COR-L47 (cell line): Measurements from ENCODE around the gene TAMALIN.

ENCODE experiments used
- DNase-seq: peaks from one replicate; lab custom pipeline; 2025; lab: John Stamatoyannopoulos, UW

TAMALIN gene

DNA sequence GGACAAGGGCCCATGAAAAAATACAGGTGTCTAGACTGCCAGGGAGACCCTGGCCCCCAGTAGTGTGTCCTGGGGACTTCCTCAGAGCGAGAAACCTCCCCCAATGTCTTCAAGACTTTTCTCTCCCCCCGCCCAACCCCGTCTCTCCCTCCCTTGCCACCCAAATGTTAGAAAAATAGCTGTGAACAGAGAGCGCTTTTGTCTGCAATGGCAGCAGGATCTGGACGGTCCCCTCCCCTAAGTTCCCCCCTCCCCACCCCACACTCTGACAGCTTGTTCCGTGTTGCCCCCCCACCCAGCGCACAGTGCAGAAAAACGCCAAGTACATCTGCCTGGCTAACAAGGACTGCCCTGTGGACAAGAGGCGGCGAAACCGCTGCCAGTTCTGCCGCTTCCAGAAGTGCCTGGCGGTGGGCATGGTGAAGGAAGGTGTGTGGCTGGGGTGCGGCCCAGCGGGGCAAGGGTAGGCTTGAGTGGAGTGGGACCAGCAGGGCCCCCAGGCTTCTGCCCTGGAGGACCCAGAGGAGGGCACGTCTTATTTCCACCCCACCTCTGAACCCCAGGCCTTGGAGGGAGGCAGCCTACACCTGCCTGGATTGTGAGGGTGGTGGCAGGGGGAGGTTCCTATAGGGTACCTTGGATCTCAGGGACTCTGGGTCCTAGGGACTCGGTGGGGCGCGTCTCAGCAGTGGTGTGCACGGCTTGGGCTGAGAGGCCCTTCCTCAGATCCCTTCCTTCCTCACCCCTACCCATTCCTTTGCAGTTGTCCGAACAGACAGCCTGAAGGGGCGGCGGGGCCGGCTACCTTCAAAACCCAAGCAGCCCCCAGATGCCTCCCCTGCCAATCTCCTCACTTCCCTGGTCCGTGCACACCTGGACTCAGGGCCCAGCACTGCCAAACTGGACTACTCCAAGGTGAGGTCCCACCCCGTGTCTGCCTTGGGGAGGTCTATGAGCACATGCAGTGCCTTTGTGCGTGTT is 49.3 kb downstream of the TAMALIN start:
- no peak for DNase-seq

DNA sequence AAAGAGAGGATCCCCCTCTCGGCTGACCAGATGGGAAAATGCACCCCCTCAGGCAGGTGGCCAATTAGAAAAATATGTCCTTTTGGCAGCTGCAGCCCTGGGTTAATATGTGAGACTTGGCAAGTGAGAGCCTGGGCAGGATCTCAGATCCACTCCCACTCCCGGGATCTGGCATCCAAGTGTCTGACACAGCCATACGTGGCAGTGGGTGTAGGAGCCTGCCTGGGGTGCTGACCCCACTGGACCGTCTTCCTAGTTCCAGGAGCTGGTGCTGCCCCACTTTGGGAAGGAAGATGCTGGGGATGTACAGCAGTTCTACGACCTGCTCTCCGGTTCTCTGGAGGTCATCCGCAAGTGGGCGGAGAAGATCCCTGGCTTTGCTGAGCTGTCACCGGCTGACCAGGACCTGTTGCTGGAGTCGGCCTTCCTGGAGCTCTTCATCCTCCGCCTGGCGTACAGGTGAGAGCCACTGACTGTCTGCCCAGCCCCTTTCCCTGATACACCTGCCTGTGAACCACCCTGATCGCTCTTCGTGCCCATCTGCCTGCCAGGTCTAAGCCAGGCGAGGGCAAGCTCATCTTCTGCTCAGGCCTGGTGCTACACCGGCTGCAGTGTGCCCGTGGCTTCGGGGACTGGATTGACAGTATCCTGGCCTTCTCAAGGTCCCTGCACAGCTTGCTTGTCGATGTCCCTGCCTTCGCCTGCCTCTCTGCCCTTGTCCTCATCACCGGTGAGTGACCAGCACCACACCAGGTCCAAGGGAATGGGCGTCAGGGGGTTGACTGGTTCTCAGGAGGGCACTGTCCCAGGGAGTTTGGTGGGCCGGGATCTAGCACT is 50.3 kb downstream of the TAMALIN start:
- no peak for DNase-seq

DNA sequence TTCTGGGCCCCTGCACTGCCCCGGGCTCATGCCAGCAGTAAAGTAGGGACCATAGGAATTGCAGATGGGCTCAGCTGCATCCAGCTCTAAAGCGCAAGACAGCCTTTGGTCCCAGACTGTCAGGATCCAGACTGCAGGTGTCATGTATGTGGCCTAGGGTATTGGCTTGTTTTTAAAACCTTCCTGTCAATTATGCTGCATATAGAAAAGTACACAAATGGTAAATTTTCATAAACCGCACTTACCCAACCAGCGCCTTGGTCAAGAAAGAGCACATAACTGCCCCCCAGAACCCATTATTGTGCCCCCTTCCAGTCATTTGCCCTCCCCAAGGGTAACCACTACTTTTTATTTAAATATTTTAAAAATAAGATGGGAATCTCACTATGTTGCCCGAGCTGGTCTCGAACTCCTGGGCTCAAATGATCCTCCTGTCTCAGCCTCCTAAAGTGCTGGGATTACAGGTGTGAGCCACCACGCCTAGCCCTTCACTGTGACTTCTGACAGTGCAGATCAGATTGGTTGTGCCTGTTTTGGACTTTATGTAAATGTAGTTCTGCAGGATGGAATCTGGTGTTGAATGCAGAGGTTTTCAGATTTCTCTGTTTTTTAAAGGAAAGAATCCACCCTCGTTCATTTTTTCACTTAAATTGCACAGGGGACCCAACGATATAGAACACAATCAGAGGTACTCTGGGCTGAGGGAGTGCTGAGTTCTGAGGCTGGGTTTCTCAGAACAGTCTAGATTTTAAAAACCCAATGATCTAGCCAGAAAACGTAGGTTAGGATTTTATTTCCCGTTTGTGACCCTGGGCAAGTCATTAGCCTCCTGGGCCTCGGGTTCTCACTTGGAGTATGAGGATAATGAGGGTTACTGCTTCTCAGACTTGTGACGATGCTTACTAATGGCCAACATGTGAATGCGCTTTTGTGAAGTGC is 51.2 kb downstream of the TAMALIN start:
- DNase-seq, result no peak

DNA sequence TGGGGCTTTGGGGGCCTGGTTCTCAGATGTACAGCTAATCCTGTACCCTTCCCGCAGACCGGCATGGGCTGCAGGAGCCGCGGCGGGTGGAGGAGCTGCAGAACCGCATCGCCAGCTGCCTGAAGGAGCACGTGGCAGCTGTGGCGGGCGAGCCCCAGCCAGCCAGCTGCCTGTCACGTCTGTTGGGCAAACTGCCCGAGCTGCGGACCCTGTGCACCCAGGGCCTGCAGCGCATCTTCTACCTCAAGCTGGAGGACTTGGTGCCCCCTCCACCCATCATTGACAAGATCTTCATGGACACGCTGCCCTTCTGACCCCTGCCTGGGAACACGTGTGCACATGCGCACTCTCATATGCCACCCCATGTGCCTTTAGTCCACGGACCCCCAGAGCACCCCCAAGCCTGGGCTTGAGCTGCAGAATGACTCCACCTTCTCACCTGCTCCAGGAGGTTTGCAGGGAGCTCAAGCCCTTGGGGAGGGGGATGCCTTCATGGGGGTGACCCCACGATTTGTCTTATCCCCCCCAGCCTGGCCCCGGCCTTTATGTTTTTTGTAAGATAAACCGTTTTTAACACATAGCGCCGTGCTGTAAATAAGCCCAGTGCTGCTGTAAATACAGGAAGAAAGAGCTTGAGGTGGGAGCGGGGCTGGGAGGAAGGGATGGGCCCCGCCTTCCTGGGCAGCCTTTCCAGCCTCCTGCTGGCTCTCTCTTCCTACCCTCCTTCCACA is 52.0 kb downstream of the TAMALIN start:
- peak; percentile 82 for DNase-seq

DNA sequence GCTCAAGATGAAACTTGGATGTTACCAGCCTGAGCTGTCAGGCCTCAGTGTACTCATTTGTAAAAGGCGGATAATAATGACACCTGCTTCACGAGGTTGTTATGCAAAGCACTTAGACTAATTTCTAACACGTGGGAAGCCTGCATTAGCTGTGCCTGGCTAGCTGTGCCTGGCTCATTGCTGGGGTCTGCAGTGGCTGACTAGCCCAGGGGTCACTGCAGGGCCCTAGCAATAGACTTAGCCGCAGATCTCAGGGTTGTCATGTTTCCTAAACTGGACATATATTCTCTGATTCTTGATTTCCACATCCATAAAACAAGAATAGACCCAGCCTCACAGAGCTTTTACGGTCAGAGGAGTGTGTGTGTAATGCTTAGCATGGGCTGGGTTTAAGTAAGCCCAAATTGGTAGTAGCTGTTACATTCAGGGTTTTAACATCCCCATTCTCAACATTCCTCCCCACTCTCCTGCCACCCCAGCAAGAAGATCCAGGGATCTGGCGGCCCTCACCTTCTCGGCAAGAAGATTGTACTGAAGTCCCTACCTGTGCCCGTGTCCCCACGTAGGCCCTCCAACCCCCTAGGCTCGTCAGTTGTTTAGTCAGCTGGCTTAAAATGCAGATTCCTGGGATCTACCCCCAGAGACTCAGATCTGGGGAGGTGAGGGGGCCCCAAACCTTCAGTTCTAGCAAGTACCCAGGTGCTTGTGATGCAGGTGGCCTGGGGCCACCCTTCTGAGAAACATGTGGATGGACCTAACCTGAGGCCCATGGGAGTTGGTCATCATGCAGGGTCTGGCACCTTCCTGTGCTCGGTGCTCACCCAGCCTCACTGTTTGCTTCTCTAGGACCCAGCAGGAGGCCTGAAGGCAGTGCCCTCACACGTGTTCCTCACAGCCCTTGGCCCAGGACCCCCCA is 53.1 kb downstream of the TAMALIN start:
- DNase-seq, result peak; percentile 56

DNA sequence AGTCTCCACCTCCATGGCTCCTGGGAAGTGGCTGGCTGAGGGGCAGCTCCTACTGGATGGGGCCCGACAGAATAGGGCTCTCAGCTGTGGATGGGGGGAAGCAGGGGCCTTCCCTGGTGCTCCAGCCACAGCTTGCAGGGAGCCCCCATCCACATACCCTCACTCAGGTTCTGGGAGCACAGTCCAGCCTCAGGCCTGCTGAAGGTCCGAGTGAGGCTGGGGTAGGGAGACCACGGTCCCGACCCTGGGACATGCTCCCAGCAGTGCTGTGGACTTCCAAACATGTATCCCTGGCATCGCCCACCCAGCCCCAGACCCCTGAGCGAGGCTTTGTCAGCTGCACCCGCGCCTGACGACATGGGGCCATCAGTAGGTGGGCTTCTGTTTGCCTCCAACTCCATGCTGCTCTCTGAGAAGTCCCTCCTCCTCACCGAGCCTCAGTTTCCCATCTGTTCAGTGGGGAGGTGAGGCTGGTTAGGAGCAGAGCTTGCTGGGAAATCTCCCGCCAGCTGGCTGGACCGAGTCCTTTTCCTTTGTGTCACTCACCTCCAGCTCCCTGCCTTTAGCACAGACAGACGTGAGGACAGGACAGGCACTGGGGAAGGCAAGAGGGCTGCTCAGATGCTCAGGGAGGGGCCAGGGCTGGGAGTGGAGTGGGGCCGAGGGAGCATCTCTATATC is 53.9 kb downstream of the TAMALIN start:
- no peak for DNase-seq

DNA sequence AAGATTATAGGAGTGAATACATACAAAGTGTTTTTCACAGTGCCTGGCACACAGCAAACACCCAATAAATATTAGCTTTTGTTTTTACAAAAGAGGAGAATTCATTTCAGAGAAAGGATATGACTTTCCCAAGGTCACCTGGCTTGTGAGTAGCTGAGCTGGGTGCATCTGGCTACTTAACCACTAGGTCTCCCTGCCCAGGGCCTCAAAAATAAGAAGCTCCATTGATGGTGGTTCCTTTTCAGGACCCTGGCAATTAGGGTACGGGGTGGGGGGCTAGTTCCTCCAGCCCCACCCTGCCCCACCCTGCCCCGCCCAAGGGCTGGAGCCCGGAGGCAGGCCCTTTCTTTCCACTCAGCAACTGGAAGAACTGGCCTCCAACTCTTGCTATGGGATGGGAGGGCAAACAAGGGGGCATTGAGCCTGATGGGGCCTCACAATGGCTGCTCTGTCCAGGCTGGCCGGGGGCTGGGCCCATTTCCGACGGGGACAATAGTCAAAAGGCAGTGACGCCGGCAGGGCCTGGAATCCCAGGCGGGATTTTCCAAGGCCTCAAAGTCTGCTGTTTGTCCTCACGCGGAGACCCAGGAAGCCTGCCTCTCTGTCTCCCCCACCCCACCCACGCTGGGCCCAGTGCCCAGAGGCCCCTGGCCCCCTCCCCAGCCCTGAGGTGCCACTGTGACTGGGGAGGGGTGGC is 54.9 kb downstream of the TAMALIN start:
- DNase-seq, result no peak

DNA sequence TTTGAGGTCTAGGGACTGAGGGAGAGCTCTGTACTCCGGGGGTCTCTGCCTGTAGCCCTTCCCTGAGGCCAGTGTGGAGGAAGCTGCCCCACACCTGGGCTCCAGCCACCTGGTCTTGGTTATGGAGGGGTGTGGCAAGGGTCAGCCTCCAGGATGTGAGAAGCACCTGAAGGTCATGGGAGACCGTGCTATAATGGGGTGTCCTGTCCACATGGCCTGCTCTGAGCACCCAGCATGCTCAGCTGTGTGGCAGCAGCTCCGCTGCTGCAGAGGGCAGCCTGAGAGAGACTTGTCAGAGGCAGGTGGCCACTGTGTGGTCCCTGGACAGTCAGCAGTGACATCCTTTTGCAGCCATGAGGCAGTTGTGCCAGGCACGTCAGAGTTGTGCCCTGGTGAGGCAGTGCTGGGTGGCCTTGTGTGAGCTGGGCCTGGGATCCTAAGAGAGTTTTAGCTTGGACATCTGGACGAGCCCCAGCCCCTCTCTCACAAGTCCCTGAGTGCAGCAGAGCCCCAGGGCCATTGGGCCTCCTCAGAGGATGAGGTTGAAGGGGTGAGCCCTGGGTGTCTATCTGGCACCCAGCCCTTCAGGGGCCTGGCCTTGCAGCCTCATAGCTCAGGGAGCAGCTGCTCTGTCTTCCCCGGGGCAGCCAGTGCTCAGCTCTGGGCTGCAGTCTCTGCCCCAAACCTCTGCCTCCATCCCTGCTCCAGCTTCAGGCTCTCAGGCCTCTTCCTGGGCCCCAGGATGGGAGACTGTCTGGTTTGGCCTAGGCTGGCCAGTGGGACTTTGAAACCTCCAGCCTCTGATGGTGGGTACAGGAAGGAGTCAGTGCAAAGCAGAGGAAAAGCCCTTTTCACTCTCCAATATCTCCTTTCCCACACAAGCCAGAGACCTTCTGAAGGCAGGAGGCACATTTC is 55.7 kb downstream of the TAMALIN start:
- DNase-seq, result no peak

DNA sequence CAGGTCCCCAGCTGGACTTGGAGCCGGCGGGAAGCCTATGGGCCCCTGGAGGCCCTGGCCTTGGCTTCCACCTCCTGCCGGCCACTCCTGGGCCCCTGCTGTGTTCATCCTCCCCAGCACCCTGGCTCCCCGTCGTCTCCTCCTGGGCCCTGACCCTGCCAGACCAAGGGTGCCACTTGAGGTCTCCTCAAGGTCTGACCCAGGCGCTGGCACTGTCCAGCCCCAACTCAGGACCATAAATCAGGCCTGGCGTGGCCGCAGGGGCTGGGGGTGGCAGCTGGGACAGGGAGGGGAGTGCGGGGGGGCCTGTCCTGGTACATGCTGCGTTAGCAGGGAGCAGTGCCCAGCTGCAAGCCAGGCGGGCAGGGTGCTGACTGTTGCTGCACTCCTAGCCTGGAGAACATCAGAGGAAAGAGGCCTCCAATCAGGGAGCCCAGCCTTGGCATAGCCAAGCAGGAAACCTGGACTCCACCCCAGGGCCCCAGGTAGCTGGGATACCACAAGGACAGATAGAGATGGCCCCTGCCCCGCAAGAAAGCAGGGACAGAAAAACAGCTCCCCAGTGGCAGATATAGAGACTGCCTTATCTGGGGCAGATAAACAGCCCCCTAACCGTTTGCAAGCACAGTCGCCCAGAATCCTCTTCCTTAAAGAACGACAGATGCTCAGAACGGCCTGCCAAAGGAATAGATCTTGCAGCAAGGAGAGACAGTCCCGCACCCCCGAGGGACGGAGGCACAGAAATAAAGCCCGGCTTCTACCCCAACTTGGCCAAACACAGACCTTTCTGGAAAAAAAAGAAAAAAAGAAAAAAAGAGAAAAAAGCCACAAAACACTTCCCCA is 56.6 kb downstream of the TAMALIN start:
- DNase-seq, result no peak

DNA sequence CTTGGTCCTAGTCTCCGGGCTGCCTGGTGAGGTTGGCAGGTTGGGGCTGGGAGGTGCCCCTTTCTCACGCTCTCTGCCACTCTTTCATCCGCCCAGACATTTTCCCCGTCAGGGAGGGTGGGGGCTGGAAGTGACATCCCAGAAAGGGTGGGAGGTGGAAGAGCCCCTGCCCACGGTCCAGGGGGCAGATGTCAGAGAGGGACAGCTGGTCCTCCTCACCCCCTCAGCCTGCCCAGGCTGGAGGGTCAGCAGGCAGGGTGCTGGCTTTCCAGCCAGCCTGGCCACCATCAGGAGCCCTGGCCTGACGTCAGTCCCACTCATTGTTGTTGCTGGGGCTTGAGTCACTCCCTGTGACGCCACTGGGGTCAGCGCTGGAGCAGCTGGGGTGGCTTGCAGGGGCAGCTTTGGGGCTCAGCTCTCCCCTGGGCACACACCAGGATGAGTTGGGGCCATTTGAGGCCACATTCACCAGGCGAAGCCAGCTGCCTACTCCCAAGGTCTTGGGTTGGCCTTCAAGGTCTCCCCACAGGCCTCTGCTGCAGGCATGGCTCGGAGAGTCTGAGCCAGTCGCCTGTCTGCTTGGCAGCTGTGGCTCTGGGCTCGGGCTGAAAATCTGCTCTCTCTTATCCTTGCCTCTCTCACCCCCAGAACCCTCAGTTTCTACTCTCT is 57.4 kb downstream of the TAMALIN start:
- no peak for DNase-seq
